ENCODE measurements around the gene ADGRD1. TPM values are rescaled to one million over a fixed set of nuclear protein-coding genes. Genes with fewer than 3 reads are reported as not detected.

The ADGRD1 gene
- total and polyA plus RNA-seq, 8 donors = 25.6 to 167 (median 33.4) TPM

DNA sequence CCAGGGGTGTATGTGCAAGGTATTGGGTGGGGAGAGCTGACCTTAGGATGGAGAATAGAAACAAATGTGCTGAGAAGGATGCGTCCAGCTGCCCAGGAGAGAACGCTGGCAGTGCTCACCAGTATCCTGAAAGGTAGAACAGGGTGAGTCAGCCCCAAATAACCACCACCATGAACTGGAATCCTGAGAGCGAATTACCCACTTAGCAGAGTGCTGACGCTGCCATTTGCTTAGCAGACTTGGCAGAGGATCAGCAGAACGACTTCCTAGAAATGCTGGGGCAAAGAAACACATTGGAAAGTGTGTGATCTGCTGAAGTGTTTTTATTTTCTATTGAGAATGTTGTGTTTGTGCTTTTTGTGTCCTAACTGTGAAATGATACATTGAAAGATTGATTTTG, 213.6 kb downstream of the ADGRD1 start:
- no peak overlapping the region for H3K4me3 ChIP-seq
- no peaks in the 10 kb centered on the region for H3K4me1 ChIP-seq
- intact Hi-C loops (cut with DNase I) = no loop called here
- no peaks in the 10 kb centered on the region for H3K9me3 ChIP-seq
- peaks cover 0 to 16% of the 10 kb centered on the region in 2 donors for H3K27me3 ChIP-seq
- ATAC-seq (peak; percentile 90), DNase-seq (peak in 2 of 4 donors; percentile 16 to 52)
- no peak overlapping the region for H3K27ac ChIP-seq
- TF ChIP-seq CTCF (IDR thresholded peaks at IDR 0.05) = no peak
- H3K36me3 ChIP-seq = no peaks in the 10 kb centered on the region

- no peaks in the 10 kb centered on the region for H3K36me3 ChIP-seq
- H3K9me3 ChIP-seq = peaks cover 0 to 17% of the 10 kb centered on the region in 2 donors
- no peak overlapping the region for H3K27ac ChIP-seq
- no peaks in the 10 kb centered on the region for H3K4me1 ChIP-seq
- no peak for DNase-seq
- no peak for TF ChIP-seq CTCF (IDR thresholded peaks at IDR 0.05)
- intact Hi-C loops (cut with DNase I) = no loop called here
- H3K4me3 ChIP-seq = no peak overlapping the region
- no peak for ATAC-seq
- no peaks in the 10 kb centered on the region for H3K27me3 ChIP-seq
These were observed 217.3 kb downstream of the ADGRD1 start for GRCh38 chr12:131171029-131171428.

GRCh38 chr12:131174901-131175300, 221.2 kb downstream of the ADGRD1 start:
- no peak for ATAC-seq
- Histone ChIP-seq H3K36me3 (no peaks in the 10 kb centered on the region), H3K9me3 (peaks cover 0 to 19% of the 10 kb centered on the region in 2 donors), H3K27ac (no peak overlapping the region), H3K4me1 (no peaks in the 10 kb centered on the region), H3K27me3 (no peaks in the 10 kb centered on the region), H3K4me3 (no peak overlapping the region)
- no peak for TF ChIP-seq CTCF (IDR thresholded peaks at IDR 0.05)
- intact Hi-C loops (cut with DNase I) = no loop called here
- no peak for DNase-seq

GRCh38 chr12:131176266-131176665, 222.6 kb downstream of the ADGRD1 start:
- DNase-seq = no peak
- H3K4me3 ChIP-seq = no peak overlapping the region
- no peak for TF ChIP-seq CTCF (IDR thresholded peaks at IDR 0.05)
- no peak for ATAC-seq
- no peak overlapping the region for H3K27ac ChIP-seq
- H3K9me3 ChIP-seq = peaks cover 0 to 19% of the 10 kb centered on the region in 2 donors
- intact Hi-C loops (cut with DNase I) = no loop called here
- H3K27me3 ChIP-seq = no peaks in the 10 kb centered on the region
- no peaks in the 10 kb centered on the region for H3K4me1 ChIP-seq
- H3K36me3 ChIP-seq = no peaks in the 10 kb centered on the region

- DNase-seq = no peak
- no peak for ATAC-seq
- no peaks in the 10 kb centered on the region for H3K36me3 ChIP-seq
- no peaks in the 10 kb centered on the region for H3K27me3 ChIP-seq
- TF ChIP-seq CTCF (IDR thresholded peaks at IDR 0.05) = no peak
- H3K4me3 ChIP-seq = no peak overlapping the region
- no peak overlapping the region for H3K27ac ChIP-seq
- H3K9me3 ChIP-seq = peaks cover 0 to 19% of the 10 kb centered on the region in 2 donors
- H3K4me1 ChIP-seq = no peaks in the 10 kb centered on the region
- intact Hi-C loops (cut with DNase I) = no loop called here
These were observed 223.2 kb downstream of the ADGRD1 start for GRCh38 chr12:131176926-131177325.

All from left lung (tissue), 10 donors.